GM06990 (cell line): ENCODE data around the gene ATF6.

Experiments
- DNase-seq: peaks from one replicate; pipeline ENCODE4 v3.0.0-alpha.2; 2011; ENCODE audit not compliant: insufficient read length; ENCODE audit errors: extremely low read depth
- H3K27me3 ChIP-seq: replicated peaks from 2 replicates; pipeline ENCODE4 v1.6.0; 2011; ENCODE audit warnings: low read length; ENCODE audit not compliant: control insufficient read depth, insufficient read depth
- H3K36me3 ChIP-seq: 2 replicates; pipeline ENCODE4 v1.5.1; 2011; ENCODE audit warnings: low read length; ENCODE audit not compliant: control insufficient read depth, insufficient read depth
- H3K4me3 ChIP-seq: replicated peaks from 2 replicates; pipeline ENCODE4 v1.5.1; 2011; ENCODE audit warnings: low read depth, mild to moderate bottlenecking, control low read depth, low read length
- TF ChIP-seq, protein P1 (sequence below): IDR thresholded peaks from 2 replicates; pipeline ENCODE4 v1.5.1; 2011; ENCODE audit warnings: low read length, control low read depth, mild to moderate bottlenecking, inconsistent platforms; ENCODE audit not compliant: insufficient read depth, poor library complexity, severe bottlenecking

ATF6 gene

GRCh38 chr1:161915978-161916377 is 149.9 kb downstream of the ATF6 start:
- Histone ChIP-seq H3K36me3 (no peaks in the 10 kb centered on the region; the same call in none of the 2 replicates), H3K4me3 (no peak overlapping the region), H3K27me3 (no peaks in the 10 kb centered on the region)
- DNase-seq, result no peak
- TF ChIP-seq, protein P1, sequence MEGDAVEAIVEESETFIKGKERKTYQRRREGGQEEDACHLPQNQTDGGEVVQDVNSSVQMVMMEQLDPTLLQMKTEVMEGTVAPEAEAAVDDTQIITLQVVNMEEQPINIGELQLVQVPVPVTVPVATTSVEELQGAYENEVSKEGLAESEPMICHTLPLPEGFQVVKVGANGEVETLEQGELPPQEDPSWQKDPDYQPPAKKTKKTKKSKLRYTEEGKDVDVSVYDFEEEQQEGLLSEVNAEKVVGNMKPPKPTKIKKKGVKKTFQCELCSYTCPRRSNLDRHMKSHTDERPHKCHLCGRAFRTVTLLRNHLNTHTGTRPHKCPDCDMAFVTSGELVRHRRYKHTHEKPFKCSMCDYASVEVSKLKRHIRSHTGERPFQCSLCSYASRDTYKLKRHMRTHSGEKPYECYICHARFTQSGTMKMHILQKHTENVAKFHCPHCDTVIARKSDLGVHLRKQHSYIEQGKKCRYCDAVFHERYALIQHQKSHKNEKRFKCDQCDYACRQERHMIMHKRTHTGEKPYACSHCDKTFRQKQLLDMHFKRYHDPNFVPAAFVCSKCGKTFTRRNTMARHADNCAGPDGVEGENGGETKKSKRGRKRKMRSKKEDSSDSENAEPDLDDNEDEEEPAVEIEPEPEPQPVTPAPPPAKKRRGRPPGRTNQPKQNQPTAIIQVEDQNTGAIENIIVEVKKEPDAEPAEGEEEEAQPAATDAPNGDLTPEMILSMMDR, result no peak

- Histone ChIP-seq H3K27me3 (no peaks in the 10 kb centered on the region), H3K4me3 (no peak overlapping the region), H3K36me3 (no peaks in the 10 kb centered on the region; the same call in none of the 2 replicates)
- TF ChIP-seq, protein P1, result no peak
- no peak for DNase-seq
These were observed 153.1 kb downstream of the ATF6 start for GRCh38 chr1:161919229-161919628.

DNA sequence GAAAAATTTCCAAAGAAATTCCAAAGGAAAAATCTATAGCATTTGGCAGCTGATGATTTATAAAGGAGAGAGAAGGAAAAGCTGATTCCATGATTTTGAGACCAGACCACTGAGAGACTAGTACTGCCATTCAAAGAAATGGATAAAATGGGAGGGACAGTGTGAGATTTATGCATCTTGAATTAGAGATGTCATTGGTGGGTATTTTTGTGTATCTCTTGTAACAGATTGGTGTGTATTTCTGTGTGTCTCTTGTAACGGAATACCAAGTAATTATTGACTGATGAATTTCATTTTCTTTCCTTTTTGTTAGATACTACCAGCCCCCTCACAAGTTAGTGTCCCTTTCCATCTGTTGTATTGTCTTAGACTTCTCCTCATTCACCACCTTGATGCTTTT is 155.4 kb downstream of the ATF6 start:
- no peaks in the 10 kb centered on the region; the same call in none of the 2 replicates for H3K36me3 ChIP-seq
- TF ChIP-seq, protein P1, result no peak
- no peaks in the 10 kb centered on the region for H3K27me3 ChIP-seq
- no peak overlapping the region for H3K4me3 ChIP-seq
- no peak for DNase-seq

DNA sequence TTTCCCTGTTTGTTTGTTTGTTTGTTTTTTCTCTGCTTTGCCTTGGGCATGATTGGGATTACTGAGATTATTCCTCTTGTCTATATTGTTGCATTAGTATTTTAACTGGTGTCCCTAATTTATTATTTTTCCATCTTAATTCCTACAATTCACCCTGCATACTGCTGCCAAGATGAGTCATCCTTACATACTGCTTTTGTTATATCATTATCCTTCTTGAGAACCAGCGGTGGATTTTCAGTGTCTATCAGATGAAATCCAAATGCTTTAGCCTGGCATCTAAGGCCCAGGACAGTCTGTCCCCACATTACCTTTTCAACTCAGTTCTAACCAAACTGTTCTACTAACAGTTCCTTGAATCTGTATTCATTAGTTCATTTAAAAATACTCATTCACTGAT is 155.9 kb downstream of the ATF6 start:
- H3K36me3 ChIP-seq, result no peaks in the 10 kb centered on the region; the same call in none of the 2 replicates
- TF ChIP-seq, protein P1, result no peak

DNA sequence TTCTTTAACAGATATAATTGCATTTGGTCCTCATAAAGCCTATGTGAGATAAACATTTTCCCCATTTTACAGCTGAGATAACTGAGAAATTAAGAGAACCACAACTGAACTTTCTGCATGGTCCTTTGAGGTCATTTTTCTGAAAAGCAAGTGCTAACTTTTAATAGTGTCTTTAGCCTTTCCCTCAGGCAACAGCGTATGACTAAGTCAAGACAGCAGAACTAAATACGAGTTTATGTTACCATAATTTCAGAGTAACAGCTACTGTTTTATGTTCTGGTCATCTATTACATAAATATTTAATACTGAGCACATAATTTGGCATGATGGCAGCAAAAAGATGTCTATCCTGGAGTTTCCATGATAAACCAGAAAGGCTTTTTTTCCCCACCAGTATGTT is 161.9 kb downstream of the ATF6 start:
- H3K36me3 ChIP-seq, result no peaks in the 10 kb centered on the region; the same call in none of the 2 replicates
- TF ChIP-seq, protein P1, result no peak
- no peaks in the 10 kb centered on the region for H3K27me3 ChIP-seq
- no peak overlapping the region for H3K4me3 ChIP-seq
- no peak for DNase-seq

More for the DNA sequence above, 155.9 kb downstream of the ATF6 start:
- H3K4me3 ChIP-seq, result no peak overlapping the region
- no peak for DNase-seq
- no peaks in the 10 kb centered on the region for H3K27me3 ChIP-seq

DNA sequence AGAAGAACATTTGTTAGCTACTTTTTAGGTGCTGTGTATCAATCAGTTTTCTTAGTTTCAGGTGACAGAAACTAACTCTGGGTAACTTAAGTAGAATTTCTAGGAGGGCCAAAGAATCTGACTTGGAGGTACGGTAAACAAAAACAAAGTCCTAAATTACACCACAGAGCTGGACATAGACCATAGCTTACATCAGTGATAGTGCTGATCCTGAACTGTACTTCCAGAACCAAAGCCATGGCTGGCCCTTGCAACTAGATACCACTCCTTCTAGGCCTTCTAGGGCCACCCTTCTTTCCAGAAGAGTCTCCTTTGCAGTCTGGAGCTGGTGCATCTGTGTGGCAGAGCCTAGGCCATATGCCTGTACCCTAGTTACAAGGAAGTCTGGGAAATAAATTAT is 163.0 kb downstream of the ATF6 start:
- H3K27me3 ChIP-seq, result no peaks in the 10 kb centered on the region
- no peak overlapping the region for H3K4me3 ChIP-seq
- TF ChIP-seq, protein P1, result no peak
- H3K36me3 ChIP-seq, result no peaks in the 10 kb centered on the region; the same call in none of the 2 replicates
- no peak for DNase-seq
